Stimulated activated CD8-positive, alpha-beta memory T cell treated with anti-CD3 and anti-CD28 coated beads, Interleukin-4, amount 100 ng/mL, for 4 hours (primary cell): ENCODE results near the gene CELA2A.
"Not testable (repeated sequence)": the region's sequence is repeated elsewhere in the genome, so short reads cannot be mapped to it uniquely, and the experiment has no call there.

Experiments used
- DNase-seq, 2 donors: peaks; one replicate each; pipeline ENCODE4 v3.0.0-alpha.2; 2020; ENCODE audit warnings: low read depth in 2 of 2, low spot score in 1 of 2

Gene CELA2A

DNA sequence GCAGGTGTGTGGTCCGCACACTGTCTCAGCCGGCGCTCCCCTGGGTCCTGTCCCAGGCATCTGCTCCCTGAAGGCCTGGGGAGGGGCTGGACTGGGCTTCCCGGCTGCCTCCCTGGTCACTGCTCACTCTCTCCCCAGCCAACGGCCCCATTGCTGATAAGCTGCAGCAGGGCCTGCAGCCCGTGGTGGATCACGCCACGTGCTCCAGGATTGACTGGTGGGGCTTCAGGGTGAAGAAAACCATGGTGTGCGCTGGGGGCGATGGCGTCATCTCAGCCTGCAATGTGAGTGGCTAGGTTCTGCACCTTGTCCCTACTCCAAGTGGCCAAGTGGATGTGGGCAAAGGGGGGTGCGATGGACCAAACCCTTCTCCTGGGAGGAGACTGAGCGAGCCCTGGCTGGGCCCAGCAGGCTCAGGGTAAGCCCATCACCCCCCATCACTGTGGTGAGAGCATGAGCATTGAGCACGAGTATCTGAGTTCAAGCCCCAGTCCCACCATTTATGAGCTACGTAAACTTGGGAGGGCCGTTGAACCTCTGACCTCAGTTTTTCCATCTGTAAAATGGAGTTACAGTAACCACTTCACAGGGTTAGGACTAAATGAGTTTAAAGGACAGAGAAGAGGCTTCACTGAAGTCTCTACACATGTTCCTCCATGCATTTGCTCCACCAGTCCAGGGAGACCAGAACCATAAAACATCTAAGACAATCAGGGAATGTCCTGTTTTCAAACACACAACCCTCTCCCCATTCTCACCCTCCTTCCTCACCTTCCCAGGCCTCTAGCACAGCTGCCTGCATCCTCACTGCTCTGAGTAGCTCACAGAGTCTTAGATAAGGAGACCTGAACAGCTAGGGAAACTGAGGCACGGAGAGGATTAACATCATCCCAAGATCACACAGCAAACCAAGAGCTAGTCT lies 11.8 kb upstream of the CELA2A start:
- no peak for DNase-seq

DNA sequence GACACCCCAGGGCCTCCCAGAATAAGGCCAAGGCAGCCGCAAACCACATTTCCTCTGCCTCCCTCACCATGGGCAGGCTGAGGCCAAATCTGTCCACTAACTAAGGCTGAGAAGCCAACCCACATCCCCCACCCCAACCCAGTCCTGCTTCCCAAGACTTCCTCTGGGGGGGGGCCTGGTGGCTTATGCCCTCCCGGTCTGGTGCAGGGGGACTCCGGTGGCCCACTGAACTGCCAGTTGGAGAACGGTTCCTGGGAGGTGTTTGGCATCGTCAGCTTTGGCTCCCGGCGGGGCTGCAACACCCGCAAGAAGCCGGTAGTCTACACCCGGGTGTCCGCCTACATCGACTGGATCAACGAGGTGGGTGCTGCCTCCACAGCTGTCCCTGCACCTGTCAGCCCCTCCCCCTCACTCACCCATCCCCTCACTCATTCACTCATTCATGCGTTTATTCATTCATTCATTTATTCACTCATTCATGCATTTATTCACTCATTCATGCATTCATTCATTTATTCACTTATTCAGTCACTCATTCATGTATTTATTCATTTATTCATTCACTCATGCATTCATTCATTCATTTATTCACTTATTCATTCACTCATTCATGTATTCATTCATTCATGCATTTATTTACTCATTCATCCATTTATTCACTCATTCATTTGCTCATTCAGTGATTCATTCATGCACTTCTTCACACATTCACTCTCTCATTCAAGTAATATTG lies 11.0 kb upstream of the CELA2A start:
- DNase-seq, result no peak

DNA sequence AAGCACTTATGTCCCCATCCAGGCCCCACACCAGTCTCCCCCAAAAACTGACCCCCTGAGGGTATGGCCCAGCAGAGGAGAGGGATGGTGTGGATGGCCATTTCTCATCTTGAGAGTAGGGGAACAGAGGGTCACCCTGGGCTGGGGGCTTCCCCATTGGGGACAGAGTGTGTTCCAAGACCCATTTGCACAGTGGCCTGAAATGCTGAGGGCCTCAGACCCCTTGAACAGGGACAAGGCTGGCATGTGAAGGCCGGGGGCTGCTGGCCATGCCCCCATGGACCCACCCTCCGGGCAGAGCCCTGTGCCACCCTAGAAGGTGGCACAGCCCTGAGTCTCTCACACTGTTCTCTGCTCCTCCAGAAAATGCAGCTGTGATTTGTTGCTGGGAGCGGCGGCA lies 10.3 kb upstream of the CELA2A start:
- no peak for DNase-seq

DNA sequence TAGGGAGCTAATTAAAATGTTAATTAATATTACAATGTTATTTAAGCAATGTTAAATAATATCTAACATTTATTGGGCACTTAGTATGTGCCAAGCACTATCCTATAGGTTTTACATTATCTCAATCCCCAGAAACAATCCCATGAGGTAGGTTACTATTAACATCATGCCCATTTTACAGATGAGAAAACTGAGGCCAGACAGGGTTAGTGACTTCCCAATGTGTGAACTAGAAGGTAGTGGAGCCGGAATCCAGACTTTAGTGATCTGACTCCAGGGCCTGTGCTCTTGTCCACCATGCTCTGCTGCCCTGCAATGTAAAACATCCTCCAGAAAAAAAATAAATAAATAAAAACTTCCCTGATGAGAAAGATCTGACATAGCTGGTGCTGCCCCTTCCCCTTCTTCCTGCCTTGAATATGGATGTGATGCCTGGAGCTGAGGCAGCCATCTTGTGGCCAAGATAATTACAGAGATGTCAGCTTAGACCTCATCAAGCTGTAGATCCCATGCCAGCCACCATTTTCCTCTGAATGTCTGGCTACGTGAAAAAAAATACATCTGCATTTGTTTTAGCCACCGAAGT lies 7.6 kb upstream of the CELA2A start:
- no peak for DNase-seq

DNA sequence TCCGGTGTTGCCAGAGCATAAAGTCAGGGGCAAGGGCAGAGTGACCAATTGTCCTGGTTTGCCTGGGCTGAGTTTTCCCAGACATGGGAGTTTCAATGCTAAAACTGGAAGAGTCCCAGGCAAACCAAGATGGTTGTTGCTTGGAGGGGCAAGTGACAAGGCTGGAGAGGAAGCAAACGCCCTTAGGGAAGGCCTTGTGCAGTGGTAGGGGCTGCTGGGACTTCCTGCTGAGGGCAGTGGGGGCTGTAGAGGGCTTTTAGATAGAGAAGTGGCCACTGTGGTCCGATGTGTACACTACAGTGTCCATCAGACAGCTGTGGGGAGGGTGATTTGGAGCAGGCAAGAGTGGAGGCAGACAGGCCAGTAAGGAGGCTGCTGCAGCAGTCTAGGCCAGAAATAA lies 7.0 kb upstream of the CELA2A start:
- DNase-seq, result no peak

DNA sequence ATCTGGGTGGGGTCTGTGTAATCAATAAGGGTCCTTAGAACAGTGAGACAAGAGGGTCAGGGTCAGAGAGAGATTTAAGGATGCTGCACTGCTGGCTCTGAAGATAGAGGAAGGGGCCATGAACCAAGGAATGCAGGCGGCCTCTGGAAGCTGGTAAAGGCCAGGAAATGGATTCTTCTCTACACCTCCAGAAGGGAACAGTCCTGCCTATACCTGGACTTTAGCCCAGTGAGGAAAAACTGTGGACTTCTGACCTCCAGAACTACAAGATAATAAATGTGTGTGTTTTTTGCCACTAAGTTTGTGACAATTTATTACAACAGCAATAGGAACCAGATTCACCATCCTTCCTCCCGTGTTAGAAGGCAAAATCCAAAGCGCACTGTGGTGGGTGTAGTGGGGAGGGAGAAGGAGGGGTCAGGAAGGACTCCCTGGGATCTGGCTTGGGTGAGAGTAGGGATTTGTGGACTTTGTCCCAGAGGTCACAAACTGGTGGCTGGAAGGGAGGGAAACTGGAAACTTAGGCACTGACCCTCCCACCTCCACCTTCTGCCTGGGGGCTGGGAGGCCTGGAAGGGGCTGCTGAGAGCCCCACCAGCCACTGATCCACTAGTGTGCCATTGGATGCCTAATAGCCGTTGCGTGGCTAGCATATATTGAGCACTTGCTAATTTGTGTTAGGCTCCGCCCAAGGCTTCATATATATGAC lies 5.4 kb upstream of the CELA2A start:
- DNase-seq, result no peak

DNA sequence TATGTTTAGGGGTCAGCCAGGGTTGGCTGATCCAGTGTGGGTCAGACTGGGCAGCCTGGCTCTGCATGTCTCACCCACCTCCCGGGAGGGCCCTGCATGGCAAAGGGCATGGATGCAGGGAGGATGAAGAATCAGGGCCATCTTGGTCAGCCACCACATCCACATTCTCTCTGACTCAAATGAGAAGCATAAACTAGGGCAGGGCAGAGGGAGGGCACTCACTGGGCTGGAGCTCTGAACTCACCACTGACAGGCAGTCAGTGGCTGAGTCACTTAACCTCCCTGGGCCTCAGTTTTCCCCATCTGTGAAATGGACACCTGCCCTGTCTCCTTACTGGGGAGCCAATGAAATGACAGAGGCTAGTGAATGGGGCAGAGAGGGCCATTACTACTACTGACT lies 4.3 kb upstream of the CELA2A start:
- no peak for DNase-seq

DNA sequence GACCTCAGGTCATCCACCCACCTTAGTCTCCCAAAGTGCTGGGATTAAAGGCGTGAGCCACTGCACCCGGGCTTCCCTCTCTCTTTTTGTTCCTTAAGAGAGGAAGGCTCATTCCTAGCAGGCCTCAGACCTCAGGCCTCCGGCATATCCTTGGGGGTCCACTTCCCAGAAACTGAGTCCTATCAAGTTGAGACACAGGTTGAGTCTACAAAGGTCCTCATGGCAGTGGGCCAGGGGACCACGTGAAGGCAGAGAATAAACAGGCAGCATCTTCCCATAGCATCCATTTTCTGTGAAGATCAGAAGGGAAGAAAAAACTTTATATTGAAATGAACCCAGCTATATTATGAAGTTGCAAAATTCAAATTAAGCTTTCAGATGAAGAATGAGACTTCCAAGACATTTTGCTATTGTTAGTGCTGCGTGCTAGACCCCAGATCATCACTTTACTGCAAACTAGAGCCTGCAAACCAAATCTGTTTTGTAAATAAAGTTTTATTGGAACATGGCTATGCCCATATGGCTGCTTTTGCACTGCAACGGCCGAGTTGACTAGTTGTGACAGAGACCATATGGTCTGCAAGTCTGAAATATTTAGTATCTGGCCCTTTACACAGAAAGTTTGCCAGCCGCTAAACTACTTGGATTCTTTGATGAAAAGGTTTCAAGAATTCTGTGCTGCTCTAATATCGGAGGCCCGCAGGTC lies 3.5 kb upstream of the CELA2A start:
- no peak for DNase-seq

DNA sequence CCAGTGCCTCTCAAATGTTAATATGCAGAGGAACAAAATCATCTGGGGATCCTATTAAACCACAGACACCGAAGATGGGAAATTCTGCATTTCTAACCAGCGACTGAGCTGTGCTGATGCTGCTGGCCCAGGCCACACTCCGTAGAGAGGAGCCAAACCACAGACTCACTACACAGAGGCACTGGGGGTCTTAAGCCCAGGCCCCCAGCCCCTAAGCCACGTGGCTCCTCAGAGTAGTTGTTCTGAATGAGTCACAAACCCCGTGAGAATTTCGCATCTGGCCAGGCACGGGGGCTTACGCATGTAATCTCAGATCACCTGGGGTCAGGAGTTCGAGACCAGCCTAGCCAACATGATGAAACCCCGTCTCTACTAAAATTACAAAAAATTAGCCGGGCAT lies 2.8 kb upstream of the CELA2A start:
- no peak for DNase-seq

DNA sequence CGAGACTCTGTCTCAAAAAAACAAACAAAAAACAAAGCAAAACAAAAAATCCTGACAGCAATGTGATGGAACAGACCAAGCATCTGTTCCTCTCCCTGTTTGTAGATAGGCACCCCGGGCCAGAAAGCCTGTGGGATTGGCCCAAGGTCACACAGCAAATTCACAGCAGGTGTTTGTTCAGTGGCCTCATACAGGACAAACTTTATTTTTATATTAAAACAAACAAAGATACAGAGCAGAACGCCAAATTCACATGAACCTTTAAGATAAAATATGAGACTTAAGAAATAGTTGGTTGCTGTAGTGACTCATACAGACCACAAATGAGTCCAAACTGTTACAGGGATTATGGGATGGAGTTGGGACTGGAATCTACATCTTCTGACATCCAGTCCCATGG lies 2.3 kb upstream of the CELA2A start:
- no peak for DNase-seq

DNA sequence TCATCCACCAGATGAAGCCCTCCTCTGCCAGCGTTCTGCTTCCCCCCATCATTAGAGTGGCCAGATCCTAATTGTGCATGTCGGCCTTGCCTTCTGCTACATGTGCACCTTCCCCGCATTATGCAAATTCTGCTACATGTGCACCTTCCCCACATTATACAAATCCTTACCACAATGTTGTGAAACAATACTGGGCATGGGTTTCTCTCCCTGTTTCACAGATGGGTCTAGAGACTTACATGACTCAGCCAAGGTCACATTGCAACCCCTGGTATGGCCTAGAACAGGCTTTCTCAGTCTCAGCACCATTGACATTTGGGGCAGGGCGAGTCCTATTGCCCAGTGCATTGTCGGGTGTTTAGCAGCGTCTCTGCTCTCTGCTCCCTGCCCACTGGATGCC lies 1.0 kb upstream of the CELA2A start:
- DNase-seq, result no peak

DNA sequence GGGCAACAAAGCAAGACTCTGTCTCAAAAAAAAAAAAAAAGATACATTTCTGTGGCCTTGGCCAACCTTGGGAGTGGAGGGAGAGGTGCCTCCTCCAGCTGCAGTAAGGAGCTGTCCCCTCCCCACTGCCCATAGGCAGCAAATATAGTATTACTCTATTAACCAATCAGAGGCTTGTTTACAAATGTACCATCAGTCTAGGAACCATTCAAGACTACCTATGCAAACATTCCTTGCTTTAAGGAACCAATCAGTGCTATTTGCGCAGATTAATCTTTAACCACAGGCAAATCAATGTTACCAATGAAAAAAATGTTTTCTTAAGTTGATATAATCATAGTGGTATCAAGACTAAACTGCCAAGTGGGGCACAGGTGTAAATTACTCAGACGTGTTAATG lies 1.1 kb downstream of the CELA2A start:
- DNase-seq, result no peak

DNA sequence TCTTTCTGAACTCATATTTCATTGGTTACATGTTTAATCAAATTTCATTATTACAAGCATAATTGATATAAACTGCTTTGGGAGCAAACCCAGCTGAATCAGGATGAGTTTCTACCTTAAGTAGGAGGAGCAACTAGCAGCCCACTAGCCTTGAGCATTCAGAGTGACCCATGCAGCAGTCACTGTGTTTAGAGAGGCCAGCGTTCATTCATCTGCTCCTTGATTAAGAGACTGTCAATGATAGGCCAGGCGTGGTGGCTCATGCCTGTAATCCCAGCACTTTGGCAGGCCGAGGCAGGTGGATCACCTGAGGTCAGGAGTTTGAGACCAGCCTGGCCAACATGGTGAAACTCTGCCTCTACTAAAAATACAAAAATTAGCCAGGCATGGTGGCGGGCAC lies 1.9 kb downstream of the CELA2A start:
- not testable (repeated sequence) for DNase-seq

DNA sequence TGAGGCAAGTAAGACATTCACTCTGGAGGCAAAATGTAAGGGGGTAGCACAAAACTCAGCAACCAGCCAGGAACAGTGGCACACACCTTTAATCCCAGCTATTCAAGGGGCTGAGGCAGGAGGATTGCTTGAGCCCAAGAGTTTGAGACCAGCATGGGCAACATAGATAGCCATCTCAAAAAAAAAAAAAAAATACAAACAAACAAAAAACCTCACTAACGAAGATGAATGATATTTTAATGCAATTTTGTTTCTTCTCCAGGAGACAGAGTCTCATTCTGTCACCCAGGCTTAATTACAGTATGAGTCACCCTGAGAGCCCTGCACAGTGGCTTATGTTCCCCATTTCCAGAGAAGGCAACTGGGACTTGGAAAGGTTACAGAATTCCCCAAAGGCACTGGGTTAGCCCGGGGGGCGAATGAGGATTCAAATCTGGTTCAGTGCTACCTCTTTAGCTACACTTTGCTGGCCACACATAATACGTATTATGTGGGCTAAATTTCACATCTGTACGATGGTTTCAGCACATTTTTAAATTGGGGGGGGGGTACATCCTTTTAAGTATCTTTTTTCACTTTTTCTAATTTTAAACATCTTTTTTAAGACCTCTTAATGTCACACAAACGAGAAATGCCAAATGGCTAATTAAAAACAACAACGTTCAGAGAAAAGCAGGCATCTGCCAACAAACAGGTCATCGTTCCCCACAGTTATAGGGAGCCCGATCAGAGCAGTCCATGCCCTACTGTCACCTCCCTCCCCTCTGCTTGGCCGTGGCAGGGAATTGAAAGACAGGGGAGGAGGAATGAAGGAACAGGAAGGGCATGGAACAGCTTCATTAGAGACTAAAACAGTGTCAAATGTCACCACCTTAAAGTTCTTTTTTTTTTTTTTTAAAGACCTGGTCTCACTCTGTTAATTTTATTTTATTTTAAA lies 3.5 kb downstream of the CELA2A start:
- DNase-seq, result no peak

DNA sequence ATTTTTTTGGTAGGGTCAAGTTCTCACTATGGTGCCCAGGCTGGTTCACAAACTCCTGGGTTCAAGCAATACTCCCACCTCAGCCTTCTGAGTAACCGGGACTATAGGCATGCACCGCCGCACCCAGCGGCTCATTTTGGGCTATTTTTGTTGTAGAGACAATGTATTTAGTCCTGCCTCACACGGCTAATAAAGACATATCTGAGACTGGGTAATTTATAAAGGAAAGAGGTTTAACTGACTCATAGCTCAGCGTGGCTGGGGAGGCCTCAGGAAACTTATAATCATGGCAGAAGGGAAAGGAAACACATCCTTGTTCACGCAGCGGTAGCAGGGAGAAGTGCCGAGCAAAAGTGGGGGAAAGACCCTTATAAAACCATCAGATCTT lies 4.2 kb downstream of the CELA2A start:
- no peak for DNase-seq

DNA sequence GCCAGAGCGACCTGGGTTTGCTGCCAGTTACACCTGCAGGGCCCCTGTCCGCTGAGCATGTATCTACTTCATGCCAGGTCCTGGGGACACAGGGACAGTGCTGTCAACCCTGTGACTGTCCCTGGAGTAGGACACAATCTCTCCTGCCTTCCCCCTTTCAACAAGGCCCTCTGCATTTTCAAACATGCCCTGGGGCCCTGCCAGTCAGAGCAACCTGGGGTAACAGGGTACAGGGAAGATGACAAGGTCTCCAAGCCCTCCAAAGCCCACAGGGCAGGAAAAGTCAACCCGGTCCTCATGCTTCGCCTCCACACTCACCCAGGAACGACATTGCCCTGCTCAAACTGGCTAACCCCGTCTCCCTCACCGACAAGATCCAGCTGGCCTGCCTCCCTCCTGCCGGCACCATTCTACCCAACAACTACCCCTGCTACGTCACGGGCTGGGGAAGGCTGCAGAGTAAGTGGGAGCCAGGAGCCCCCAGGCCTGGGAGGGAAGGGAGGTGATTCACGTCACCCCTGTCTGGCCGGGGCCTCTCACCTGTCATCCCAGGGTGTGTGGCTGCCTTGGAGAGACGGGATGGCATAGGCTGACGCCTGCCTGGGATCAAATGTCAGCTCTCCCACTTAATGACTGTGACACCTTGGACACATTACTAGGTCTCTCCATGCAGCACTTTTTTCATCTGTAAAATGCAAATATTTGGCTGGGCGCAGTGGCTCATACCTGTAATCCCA lies 6.7 kb downstream of the CELA2A start:
- not testable (repeated sequence) for DNase-seq

DNA sequence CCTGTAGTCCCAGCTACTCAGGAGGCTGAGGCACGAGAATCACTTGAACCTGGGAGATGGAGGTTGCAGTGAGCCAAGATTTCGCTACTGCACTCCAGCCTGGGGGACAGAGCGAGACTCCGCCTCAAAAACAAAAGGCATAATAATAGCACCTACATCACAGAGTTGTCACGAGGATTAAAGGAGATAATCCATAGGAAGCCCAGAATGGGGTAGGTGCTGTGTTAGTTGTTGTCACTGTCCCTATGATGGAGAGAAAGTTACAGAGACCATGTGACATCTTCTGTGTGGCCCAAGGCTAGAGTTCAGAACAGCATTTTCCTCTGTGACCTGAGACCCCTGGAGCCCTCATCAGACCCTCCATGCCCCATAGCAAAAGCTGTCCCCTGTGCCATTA lies 7.4 kb downstream of the CELA2A start:
- DNase-seq, result not testable (repeated sequence)

DNA sequence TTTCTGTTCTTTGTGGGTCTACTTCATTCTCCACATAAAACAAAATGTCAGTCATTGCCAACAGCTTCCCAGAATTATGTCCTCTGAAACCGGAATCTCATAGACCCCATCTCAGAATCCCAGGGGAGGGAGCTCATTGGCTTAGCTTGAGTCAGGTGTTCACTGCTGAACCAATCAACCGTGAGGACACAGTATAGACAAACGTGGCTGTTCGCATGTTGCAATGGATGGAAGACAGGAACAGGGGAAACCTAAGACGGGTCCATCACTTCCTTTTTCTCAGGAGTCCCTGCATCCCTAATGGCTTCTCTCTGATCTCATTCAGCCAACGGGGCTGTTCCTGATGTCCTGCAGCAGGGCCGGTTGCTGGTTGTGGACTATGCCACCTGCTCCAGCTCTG lies 9.1 kb downstream of the CELA2A start:
- no peak for DNase-seq

DNA sequence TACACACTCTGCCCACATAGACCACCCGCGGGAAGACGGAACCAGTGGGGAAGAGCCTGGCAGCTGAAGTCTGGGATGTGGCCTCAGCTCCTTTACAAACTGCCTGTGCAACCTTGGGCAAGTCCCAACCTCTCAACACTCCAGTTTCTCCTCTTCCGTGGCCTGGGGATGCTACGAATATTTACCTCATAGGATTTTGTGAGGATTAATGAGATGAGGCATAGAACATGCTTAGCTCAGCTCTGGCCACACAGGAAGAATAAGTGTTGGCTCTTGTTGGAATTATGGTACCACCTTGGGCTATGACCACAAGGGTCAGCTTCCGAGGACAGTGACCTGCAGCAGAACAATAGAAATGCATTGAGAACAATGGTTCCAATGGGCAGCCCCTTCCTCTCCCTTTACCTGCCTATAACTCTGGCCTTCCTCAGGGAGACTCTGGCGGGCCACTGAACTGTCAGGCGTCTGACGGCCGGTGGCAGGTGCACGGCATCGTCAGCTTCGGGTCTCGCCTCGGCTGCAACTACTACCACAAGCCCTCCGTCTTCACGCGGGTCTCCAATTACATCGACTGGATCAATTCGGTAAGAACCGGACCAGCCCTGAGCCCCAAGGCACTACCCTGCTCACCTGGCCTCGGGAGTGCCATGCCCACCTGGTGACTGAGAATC lies 10.6 kb downstream of the CELA2A start:
- not testable (repeated sequence) for DNase-seq
